ENCODE results near the gene COL20A1.
"Not testable (repeated sequence)": the region's sequence is repeated elsewhere in the genome, so short reads cannot be mapped to it uniquely, and the experiment has no call there.

The COL20A1 gene

DNA sequence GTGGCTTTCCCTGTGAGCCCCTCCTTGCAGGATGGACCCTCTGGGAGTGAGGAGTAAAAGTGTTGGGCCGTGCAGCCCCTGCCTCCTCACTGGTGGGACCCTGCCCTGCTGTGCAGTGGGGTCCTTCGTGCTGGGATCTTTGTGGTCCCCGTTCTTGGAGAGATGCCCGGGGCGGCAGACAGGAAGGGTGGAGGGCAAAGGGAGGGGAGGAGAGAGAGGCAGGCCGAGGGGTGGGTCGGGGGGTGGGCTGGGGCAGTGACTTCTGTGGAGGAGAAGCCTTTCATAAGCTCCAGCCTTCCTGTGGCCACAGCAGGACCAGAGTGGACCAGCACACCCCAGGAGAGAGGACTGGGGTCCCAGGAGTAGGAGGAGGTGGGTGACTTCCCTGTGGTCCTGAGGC is at the start of gene COL20A1:
Gene COL20A1, plus strand, starts transcription at position 283 of the 400 bp plus-strand sequence. CDS start 1,922 bp downstream, outside the sequence.
- no peak for DNase-seq

DNA sequence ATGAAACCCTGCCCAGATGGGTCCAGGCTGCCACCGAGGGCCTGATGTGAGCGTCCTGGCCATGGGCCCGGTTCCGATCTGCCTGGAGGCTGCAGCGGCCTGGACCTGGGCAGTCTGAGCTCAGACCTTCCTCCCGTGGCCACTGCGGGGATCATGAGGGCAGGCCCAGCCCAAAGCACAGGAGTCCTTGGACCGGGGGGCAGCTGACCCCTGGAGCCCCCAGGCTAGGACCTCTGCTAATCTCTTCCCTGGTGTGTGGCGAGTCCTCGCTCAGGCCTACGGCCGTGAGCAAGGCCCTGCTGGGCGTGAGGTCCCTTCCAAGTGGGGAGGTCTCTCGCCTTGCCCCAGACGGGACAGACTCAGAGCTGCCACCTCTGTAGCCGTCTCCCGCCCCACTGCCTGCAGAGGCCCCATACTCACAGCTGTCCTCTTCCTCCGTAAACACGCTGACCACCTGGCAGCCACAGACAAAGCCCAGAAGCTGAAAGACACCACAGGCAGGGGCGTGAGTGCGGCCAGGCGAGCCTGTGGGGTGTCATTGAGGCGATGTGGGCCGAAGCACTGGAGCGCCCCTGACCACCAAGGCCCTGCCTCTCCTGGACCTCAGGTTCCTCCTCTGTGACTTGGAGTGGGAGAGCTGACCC is 49.3 kb upstream of the COL20A1 start:
- DNase-seq: no peak

DNA sequence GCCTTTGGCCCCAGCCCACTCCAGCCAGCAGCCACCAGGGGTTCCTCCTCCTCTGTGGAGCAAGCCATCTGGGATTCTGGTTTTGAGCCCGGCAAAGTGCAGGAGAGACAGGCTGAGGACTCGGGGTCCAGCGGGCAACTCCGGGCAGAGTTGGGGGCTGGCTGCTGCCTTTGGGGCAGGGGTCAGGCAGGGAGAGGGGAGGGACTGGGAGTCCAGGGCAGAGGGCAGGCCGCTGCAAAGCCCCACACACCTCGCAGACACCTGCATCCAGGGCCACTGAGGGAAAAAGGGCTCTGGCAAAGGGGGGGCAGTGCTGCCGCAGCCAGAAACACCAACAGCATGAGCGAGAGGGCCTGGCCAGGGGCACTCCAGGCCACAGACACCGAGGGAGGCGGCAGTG is 48.5 kb upstream of the COL20A1 start:
- DNase-seq: no peak

DNA sequence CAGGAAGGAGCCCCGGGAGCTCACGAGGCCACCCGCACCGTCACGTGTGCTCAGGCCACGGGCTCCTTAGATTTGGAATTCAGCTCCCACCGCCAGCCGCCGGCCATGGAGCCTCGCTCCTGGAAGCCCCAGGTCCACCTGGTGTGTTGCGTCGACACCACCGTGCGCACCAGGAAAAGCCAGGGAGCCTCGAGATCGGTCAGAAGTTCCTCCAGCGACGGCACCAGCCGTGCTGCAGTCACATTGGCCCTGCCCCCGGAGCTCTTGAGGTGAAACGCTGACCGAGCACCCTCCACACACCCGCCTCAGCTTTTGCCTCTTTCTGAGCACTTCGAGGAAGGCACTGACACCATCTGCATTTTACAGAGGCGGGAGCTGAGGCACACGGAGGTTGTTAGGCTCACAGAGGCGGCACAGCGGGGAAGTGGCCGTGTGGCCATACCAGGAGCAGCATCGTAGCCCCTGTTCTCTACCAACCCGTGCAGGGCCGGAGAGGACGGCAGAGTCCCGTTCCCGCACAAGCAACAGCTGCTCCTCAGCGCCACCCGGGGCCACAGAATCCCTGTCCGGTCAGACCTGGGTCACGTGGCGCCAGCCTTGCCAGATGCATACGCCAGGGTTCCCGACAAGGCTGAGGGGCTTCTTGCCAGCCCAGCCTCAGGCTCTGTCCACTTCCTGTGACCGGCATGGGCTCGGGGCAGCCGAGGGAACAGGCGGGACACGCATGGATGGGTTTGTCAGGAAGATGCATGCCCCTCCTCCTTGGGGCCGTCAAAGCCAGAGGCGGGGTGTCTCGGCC is 46.3 kb upstream of the COL20A1 start:
- DNase-seq: no peak

DNA sequence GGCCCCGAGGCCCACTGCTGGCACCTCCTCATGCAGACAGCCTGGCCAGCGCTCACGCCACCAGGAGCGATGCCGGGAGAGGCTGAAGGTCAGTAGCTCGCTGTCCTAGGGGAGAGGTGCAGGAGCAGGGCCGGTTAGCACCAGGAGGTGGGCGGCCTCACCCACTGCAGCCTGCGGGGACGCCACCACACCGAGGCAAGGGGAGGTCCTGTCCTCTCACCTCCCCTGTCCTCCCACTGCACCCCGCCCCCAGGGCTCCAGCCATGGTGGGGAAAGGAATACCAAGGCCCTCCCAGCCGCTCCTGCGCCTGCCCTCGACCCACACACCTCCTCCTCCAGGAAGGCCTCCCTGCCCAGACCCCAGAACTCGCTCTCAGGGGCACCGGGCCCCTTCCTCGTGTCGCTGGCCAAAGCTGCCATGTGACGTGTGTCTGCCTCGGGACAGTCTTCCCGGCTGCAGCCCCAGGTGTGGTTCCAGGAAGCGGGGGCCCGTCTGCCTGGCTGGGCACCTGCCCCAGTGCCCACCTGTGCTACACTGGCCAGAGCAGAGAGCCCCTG is 45.2 kb upstream of the COL20A1 start:
- DNase-seq: no peak

DNA sequence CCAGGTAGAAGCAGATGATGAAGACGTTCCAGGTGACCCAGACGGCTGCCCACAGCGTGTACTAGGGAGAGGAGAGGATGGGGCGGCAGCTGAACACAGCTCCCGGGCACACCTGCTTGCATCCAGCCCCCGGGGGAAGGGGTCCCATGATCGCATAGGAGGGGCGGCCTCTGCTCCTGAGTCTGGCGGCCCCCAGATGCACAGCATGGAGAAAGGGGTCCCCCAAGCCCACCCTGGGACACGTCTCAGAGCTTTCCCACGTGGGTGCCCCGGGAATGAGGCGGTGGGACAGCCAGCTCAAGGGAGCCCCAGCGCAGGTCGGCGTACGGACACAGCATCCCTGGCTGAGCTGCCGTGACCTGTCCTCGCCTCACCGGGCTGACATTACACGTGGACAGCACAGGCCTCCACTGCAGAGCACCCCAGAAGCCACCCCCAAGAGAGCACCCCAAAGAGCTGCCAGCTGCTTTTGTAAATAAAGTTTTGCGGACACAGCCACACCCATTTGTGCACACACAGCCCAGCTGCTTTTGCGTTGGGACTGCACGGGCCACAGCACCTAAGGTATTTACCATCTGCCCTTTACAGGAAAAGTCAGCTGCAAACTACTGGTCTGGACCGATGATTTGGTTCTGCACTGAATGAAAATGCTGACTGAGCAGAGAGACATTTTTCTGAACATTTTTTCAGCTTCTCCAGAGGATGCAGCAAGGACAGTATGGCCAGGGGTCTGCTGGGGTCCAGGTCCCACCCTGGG is 44.0 kb upstream of the COL20A1 start:
- DNase-seq: no peak

DNA sequence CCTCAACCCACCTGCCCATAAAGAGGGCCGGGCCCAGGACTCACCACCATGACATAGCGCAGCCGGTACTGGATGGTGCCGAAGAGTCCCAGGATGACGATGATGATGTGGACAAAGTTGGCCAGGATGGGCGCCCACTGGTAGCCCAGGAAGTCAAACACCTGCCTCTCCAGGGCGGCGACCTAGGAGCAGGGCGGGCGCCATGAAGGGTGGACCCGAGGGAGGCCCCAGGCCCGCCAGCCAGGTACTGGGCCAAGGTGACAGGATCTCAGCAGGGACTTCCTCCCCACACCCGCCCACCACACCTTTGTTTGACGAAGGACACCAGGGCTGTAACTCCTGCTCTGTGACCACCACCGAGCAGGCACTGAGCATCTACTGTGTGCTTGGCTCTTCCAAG is 43.1 kb upstream of the COL20A1 start:
- DNase-seq: no peak

DNA sequence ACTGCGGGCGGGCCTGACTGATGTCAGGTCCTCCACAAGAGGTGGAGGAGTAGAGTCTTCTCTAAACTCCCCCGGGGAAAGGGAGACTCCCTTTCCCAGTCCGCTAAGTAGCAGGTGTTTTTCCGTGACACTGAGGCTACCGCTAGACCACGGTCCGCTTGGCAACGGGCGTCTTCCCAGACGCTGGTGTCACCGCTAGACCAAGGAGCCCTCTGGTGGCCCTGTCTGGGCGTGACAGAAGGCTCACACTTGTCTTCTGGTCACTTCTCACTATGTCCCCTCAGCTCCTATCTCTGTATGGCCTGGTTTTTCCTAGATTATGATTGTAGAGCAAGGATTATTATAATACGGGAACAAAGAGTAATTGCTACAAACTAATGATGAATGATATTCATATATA is 41.6 kb upstream of the COL20A1 start:
- DNase-seq: not testable (repeated sequence)

DNA sequence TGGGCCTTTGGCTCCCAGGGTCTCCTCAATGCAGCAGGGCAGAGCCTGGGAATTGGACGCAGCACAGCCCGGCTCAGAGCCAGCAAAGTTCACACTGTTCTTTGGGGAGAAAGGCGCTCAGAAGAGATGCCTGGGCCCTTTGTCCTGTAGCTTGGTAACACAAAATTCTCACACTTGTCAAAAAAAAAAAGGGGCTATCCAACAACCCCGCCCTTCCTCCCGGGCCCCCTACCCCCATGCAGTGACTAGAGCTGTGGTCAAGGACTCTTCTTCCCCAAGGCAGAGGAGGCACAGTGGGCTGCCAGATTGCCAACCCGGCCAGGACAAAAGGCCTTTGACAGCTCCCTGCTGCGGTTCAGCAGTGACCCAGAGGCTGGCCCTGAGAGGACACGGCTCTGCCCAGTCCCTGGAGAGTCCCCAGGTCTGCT is 40.7 kb upstream of the COL20A1 start:
- no peak for DNase-seq

DNA sequence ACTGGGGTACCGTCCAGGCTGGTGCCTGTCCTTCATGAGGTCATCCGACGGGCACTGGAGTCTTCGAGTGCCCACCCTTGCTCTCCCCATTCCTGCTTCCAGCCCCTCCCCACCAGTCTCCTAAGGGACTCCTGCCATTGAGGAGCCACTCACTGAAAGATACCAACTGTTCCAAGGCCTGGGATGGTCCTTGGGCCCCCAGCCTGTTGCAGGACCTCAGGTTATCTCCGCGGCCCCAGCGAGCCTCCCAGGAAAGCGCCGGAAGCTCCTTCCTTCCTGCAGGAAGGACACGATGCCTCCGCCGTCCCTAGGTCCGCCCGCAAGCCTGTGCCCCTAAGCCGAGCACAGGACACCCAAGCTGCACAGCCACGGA is 39.9 kb upstream of the COL20A1 start:
- DNase-seq: no peak

DNA sequence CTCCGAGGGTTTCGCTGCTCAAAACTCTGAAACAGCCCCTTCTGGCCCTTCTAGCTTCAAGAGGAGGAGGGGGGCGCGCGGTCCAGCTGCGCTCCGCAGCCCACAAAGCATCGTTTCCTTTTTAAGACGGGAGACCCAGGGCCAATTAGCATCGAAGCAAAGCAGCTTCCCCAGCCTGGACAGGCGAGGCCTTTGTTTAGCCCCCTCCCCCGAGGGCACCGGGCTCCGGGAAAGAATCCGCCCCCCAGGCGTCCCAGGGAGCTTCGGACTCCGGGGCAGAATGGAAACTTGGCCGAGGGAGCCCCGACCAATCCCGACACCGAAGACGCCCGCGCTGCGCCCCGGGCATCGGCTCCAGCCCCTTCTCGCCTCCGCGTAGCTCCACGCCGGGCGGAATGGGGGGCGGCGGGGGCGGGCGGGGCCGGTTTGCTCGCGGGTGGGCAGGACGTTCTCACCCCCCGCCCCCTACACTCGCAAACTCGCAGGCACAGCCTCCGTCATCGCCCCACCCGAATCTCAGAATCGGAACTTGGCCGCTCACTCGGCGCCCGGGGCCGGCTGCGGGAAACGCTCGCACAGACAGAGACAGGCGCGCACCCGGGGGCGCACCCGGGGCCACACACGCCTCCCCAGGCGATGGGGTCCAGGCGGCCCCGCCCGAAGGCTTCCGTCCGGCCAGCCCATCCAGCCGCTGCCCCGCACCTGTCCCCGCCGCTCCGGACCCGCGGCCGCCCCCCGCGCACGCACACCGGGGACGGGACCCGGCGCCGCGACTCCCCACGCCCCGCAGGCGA is 39.4 kb upstream of the COL20A1 start:
- no peak for DNase-seq

DNA sequence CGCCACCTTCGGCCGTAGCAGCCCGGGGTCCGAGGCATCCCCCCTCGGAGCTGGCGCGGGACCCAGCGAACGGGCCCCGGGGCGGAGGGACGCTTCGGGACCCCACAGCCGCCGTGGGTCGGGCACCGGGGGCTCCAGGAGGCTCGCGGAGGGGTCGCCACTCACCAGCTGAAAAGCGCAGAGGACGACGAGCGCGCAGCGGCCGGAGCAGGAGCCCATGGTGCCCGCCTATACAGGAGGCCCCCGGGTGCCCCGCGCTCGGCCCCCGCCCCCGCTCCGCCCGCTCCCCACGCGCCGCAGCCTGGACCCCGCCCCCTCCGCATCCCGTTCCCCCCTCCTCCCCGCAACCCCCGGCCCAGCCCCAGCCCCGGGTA is 38.8 kb upstream of the COL20A1 start, which contains the start of gene NKAIN4:
Gene NKAIN4, minus strand, starts transcription at position 232 of the 374 bp plus-strand sequence. Its CDS starts 13 bp downstream, at position 219.
- DNase-seq: no peak

DNA sequence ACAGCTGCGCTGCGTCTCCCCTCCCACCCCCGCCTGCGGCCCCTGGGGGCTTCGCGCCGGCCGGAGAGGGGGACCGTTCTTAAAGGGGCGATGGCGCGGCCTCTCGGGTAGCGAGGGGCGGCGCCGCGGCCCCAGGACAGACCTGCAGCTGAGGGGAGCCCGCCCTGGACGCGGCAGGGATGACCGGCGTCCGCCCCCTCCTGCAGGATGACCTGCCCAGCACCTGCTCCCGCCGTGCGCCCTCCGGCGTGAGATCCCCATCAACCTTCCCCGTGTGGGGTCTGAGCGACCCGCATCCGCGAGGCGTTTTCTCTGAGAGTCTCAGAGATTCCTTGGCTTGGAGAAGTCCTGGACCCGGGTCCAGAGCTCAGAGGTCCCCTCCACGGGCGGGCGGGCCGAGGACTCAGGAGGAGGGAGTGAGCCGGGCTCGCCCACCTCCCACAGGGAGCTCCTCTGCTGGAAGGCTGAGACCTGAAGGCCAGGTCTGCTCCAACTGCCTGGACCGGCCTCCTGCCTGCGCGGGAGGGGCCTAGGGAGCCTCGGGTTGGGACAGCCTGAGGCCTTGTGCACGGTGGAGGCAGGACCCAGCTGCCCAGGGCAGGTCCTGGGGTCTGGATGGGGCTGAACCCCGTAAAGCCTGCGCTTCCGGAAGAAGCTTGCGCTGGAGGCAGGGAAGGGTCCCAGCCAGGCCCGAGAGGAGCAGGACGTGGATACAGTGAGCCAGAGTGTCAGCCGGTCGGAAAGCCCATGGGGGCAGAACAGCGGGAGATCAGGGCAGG is 38.2 kb upstream of the COL20A1 start:
- DNase-seq: no peak

DNA sequence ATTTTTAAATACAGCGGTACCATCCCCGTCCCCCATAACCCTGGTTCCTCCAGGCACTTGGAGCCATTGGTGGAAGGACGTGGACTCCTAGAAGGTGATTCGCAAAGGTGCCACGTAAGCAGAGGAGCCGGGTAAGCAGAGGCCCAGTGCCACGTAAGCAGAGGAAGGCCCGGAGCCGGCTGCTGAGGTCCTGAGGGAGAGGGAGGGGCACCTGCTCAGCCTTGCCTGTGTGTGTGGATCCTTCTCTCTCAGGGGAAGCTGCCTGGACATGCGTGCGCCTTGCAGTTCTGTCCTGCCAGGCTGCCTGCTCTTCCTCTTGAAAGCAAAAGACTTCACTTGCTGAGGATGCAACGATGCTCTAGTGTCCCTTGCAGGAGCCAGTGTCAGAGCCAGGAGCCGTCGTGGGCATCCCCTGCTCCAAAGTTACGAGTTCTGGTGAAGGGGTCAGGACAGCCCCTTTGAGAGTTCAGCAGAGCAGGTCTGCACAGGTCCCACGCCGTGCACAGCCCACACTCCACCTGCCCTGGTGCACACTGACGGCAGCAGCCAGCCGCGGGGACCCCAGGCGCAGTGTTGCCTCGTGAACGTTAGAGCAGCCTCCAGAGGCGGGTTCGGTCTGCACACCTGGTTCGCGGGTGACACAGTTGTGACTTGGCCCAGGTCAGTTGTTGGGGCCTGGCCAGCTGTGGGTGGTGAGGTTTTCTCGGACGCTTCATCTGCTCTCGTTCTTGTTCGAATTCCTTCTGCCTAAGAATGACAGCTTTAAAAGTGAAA is 36.9 kb upstream of the COL20A1 start:
- no peak for DNase-seq

DNA sequence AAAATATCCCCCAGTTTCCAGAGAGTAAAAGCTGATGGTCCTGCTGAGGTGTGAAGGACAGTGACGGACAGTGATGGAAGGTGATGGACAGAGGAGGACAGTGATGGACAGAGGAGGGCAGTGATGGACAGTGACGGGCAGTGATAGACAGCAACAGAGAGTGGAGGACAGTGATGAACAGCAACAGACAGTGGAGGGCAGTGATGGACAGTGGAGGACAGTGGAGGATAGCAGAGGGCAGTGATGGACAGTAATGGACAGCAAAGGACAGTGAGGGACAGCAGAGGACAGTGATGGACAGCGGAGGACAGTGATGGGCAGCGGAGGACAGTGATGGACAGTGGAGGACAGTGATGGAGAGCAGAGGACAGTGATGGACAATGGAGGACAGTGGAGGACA is 36.0 kb upstream of the COL20A1 start:
- DNase-seq: no peak

DNA sequence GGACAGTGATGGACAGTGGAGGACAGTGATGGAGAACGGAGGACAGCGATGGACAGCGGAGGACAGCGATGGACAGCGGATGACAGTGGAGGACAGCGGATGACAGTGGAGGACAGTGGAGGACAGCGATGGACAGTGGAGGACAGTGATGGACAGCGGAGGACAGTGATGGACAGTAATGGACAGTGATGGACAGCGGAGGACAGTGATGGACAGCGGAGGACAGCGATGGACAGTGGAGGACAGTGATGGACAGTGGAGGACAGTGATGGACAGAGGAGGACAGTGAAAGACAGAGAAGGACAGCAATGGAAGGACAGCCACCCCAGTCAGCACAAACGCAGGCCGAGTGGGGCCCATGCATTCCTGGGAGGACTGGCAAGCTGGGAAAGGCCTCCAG is 35.4 kb upstream of the COL20A1 start:
- no peak for DNase-seq

DNA sequence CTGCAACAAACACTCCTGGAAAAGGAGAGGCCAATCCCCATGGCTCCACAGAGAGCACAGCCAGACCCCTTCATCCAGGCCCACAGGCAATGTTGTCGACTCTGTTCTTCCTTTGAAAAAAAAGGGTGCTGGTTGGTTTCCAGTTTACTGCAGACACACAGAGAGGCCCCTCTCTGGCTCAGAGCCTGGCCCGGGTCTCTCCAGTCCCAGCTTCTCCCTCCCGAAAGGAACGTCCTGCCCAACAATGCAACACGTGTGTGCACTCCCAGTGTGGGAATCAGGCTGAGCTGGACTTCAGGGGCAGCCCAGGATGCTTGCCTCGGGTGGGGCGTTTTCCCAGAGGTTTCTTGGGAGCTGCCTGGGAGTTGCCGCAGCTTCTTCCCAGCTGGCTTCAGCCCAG is 34.2 kb upstream of the COL20A1 start:
- no peak for DNase-seq

DNA sequence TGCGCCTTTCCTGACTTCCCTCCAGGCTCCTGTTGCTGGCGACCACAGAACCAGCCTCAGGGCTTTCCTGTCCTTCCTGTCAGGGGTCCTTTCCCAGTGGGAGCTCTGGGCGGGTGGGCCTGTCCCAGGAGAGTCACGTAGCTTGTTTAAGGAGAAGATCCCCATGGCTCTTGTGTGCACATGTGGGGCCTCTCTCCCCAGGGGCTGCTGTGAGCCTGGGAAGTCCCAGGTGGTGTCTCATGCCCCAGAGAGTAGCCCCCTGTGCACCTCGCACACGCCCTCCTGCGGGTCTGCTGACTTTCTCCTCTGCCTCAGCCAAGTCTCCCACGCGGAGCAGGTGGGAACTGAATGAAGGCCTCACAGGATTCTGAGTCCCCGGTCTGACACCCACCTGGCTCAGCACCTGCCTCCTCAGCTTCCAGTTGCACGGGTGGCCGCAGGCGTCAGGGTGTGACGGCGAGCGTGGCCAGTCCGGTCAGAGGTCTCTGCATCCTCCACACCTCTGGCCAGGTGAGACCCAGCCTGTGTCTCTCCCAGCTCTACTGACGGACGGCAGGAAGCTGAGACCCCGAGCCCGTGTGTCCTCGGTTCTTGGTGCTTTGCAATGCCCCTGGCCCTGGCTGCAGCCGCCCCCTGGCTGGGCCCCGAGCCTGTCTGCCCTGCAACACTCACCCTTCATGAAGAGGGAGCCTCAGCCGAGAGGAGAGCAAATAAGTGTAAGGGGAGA is 33.1 kb upstream of the COL20A1 start:
- no peak for DNase-seq

DNA sequence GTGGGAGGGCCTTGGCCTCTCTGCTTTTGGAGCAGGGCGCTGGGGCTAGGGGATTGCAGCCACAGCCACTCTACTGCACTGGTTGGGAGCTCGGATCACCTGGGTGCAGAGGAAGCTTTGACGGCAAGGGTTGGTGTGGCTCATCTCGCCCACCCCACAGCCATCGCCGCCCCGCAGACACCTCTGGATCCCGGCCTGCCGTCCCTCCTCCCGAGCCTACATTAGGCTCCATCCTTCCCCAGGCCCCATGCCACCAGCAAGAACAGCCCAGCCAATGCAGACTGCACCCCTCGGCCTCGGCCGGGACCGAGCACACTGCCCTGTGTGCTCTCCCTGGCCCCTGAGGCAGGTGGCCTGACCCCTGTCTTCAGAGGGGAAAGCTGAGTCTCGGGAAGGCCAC is 32.5 kb upstream of the COL20A1 start:
- DNase-seq: no peak
